GM12865 (cell line): ENCODE results near the gene ACAN.
A peak's percentile ranks its signal among the peaks of the same experiment; 100 is the strongest.

Experiments used
- DNase-seq: peaks from one replicate; pipeline ENCODE4 v3.0.0; 2010; ENCODE audit warnings: low read depth
- H3K4me3 ChIP-seq: 2 replicates; pipeline ENCODE4 v1.5.1; 2011; ENCODE audit warnings: mild to moderate bottlenecking, low read depth, low read length, control low read depth
- TF ChIP-seq, protein P1 (sequence below): IDR thresholded peaks from 2 replicates; pipeline ENCODE4 v1.5.1; 2011; ENCODE audit warnings: low read length, control low read depth, low read depth, inconsistent platforms; ENCODE audit not compliant: insufficient read depth; ENCODE audit errors: missing control alignments

The ACAN gene

DNA sequence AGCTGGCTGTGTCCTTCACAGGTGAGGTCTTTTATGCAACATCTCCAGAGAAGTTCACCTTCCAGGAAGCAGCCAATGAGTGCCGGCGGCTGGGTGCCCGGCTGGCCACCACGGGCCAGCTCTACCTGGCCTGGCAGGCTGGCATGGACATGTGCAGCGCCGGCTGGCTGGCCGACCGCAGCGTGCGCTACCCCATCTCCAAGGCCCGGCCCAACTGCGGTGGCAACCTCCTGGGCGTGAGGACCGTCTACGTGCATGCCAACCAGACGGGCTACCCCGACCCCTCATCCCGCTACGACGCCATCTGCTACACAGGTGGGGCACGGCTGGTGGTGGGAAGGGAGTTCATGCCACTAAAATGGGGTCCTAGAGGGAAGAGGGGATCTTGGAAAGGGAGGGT is 40.1 kb downstream of the ACAN start:
- DNase-seq = no peak
- TF ChIP-seq, protein P1, sequence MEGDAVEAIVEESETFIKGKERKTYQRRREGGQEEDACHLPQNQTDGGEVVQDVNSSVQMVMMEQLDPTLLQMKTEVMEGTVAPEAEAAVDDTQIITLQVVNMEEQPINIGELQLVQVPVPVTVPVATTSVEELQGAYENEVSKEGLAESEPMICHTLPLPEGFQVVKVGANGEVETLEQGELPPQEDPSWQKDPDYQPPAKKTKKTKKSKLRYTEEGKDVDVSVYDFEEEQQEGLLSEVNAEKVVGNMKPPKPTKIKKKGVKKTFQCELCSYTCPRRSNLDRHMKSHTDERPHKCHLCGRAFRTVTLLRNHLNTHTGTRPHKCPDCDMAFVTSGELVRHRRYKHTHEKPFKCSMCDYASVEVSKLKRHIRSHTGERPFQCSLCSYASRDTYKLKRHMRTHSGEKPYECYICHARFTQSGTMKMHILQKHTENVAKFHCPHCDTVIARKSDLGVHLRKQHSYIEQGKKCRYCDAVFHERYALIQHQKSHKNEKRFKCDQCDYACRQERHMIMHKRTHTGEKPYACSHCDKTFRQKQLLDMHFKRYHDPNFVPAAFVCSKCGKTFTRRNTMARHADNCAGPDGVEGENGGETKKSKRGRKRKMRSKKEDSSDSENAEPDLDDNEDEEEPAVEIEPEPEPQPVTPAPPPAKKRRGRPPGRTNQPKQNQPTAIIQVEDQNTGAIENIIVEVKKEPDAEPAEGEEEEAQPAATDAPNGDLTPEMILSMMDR = no peak
- H3K4me3 ChIP-seq = no peak overlapping the region

DNA sequence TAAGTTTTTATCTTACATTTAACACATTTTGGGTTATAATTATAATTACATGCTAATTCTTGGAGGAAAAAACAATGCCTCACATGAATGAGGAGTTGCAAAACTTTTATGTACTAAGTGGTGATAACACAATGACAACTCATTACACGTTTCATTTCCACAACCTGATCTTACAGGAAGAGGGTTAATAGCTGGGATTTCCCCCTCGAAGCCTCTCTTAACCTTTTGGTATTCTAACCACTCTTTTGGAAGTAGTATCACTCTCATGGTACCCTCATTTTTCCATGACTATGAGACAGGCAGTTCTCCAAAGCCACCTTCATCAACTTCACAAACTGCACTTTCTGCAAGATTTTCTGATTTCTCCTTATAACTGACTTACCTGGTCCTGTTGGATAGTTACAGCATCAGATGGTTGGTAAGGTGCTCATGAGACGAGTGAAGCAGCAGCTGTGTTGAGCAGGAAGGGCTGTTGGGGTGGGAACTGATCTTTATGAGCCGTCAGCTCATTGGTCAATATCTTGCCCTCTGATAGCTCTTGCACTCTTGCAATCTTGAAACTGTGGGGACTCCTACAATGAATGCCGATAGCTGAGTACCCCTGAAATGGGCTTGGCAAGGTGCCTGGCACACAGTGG is 41.6 kb downstream of the ACAN start:
- H3K4me3 ChIP-seq = no peak overlapping the region
- DNase-seq = peak; percentile 6
- TF ChIP-seq, protein P1 = no peak

DNA sequence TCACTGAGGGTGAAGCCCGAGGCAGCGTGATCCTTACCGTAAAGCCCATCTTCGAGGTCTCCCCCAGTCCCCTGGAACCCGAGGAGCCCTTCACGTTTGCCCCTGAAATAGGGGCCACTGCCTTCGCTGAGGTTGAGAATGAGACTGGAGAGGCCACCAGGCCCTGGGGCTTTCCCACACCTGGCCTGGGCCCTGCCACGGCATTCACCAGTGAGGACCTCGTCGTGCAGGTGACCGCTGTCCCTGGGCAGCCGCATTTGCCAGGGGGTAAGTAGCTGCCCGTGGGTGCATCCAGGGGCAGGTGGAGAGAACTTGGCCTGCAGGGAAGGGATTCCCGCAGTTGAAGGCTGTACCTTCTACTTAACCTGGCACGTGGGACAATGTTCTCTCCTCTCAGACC is 42.4 kb downstream of the ACAN start:
- TF ChIP-seq, protein P1 = no peak
- no peak overlapping the region for H3K4me3 ChIP-seq
- DNase-seq = no peak

DNA sequence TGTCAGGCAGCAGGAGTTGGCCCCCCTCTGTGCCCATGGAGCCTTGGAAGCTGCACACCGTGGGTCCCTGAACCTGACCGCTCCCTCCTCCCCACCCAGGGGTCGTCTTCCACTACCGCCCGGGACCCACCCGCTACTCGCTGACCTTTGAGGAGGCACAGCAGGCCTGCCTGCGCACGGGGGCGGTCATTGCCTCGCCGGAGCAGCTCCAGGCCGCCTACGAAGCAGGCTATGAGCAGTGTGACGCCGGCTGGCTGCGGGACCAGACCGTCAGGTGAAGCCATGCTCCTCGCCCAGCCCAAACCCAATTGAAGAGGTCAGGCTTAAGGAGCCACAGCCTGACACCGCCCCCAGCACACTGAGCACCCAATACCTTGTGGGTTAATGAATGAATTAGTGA is 43.9 kb downstream of the ACAN start:
- no peak for DNase-seq
- TF ChIP-seq, protein P1 = no peak
- no peak overlapping the region for H3K4me3 ChIP-seq

DNA sequence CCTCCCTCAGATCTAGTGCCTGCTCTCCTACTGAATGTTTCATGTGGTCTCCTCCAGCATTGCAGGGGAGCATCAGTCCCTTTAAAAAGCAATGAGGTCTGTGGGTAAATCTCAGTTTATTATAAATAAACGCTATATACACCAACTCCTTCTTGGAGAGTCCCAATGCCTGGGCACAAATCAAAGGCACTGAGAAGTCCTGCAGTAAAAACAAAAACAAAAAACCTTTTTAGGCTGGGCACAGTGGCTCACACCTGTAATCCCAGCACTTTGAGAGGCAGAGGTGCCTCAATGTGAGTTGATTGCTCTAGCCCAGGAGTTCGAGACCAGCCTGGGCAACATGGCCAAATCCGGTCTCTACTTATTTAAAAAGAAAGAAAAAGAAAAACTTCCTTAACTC is 45.0 kb downstream of the ACAN start:
- TF ChIP-seq, protein P1 = no peak
- no peak for DNase-seq
- H3K4me3 ChIP-seq = no peak overlapping the region

DNA sequence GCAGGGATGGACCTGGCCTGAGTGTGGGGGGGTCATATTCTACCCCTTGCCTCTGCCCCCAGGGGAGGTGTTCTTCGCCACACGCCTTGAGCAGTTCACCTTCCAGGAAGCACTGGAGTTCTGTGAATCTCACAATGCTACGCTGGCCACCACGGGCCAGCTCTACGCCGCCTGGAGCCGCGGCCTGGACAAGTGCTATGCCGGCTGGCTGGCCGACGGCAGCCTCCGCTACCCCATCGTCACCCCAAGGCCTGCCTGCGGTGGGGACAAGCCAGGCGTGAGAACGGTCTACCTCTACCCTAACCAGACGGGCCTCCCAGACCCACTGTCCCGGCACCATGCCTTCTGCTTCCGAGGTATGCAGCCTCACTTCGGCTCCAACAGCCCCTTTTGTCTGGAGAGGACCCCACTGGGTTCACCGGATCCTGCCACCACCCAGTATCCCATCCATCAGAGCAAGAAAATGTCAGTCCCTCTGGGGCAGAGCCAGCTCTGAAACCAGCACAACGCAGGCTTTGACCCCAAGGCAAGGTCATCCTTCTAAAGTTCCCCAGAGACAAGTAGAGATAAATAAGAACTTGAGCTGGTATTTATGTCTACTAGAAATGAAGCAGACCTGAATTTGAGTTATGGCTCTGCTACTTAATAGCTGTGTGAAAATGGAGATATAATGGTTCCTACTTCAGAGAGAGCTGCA is 46.3 kb downstream of the ACAN start:
- DNase-seq = no peak
- no peak overlapping the region for H3K4me3 ChIP-seq
- TF ChIP-seq, protein P1 = no peak
